ENCODE data around the gene C13orf42. TPM values are rescaled to one million over a fixed set of nuclear protein-coding genes. Genes with fewer than 3 reads are reported as not detected.

C13orf42 gene
- total RNA-seq, 2 experiments from 2014 or later, result not detected

DNA sequence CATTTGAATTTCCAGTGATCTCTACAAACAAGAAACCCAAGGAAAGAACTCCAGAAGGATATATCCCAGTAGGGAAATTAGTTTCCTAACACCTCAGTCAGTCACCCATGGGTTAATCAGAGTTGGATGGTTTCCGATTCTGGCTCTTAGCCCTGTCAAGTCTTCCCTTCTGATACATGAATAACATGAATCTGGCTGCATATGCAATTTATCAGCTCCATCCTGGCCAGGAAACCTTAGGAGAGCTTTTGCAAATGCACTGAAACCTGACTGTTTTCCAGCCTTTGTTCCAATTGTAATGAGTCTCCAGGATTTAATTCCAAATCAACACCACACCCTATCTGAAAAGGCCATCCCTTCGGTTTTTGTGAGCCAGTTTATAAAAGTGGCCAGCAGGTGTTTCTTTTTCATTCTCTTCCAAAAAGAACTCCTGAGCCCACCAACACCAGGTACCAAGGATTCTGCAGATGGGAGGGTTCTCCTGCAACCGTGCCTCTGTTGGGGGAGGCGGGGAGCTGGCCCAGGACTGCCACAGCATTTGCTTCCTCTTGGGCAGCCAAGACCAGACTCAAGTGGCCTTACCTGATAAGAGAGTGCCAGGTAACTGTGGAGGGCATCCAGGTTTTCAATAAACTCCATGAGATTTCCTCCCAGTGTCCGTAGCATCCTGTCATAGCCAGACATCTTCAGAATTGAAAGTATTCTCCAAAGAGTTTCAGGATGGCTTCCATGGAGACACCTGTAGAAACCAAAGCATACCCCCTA lies 77.5 kb downstream of the C13orf42 start:
- Mint-ChIP-seq H3K4me3 (no peak overlapping the region), H3K4me1 (ENCODE audit: low read depth) (no peaks in the 10 kb centered on the region), H3K27me3 (no peaks in the 10 kb centered on the region), H3K36me3 (ENCODE audit: low read depth) (no peaks in the 10 kb centered on the region), H3K9me3 (no peaks in the 10 kb centered on the region), H3K27ac (no peak overlapping the region)
- CTCF ChIA-PET, result no interaction called here
- no peak for TF ChIP-seq CTCF (IDR thresholded peaks at IDR 0.05)
- POLR2A ChIA-PET, result no interaction called here
- intact Hi-C loops (cut with micrococcal nuclease), result no loop called here
- no peak for DNase-seq
- ATAC-seq, result no peak

DNA sequence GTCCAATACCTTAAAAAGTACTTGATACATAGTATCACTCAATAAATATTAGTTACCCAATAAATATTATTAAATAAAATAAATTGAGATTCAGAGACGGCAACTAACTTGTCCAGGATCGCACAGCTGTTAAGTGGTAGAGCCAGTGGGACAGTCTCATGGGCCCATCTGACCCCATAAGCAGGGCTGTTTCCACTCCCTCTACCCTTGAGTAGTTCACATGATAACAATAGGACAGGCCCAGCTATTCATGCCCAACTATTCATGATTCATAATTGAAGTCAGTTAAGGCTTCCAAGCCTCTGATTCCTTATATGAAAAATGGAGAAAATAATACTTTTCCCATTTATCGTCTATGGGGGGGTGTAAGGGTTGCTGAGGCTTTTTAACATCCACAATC lies 78.2 kb downstream of the C13orf42 start:
- POLR2A ChIA-PET, result interaction anchor here (0.7 kb wide), 1 partner anchor 23 kb away, joined by 3 read pairs; no protein-coding TSS in a partner anchor
- Mint-ChIP-seq H3K4me1 (ENCODE audit: low read depth) (no peaks in the 10 kb centered on the region), H3K9me3 (no peaks in the 10 kb centered on the region), H3K4me3 (no peak overlapping the region), H3K36me3 (ENCODE audit: low read depth) (no peaks in the 10 kb centered on the region), H3K27ac (no peak overlapping the region), H3K27me3 (no peaks in the 10 kb centered on the region)
- no peak for TF ChIP-seq CTCF (IDR thresholded peaks at IDR 0.05)
- no peak for ATAC-seq
- intact Hi-C loops (cut with micrococcal nuclease), result no loop called here
- DNase-seq, result no peak
- CTCF ChIA-PET, result interaction anchor here (0.6 kb wide), 1 partner anchor 984 kb away, joined by 3 read pairs; no protein-coding TSS in a partner anchor

Other genes starting within 250 kb of the C13orf42 start
- 10 to 100 TPM; 63.5 to 69.4 TPM for gene RNASEH2B, start 201.5 kb downstream of the C13orf42 start, total RNA-seq
- under 1 TPM; 0.07 to 0.25 TPM for gene FAM124A, start 111.1 kb upstream of the C13orf42 start, total RNA-seq
- gene SERPINE3, start 228.4 kb upstream of the C13orf42 start, total RNA-seq, result not detected